GM08714 (cell line): ENCODE measurements around the gene HPN.
"Not testable (repeated sequence)": the region's sequence is repeated elsewhere in the genome, so short reads cannot be mapped to it uniquely, and the experiment has no call there.

Source experiments
- H3K4me3 ChIP-seq: fragments of 200-500 bp; sonication (Bioruptor generic); 2 replicates; pipeline ENCODE4 v1.5.1; 2014; ENCODE audit warnings: mild to moderate bottlenecking, low read length, inconsistent platforms
- ZNF274 ChIP-seq: IDR thresholded peaks from 2 replicates; pipeline ENCODE4 v1.6.1; 2012; ENCODE audit warnings: mild to moderate bottlenecking, low read depth, low read length

HPN gene

GRCh38 chr19:35015270-35015953 lies 26.1 kb upstream of the HPN start:
- no peak for TF ChIP-seq ZNF274
- no peak overlapping the region for H3K4me3 ChIP-seq

DNA sequence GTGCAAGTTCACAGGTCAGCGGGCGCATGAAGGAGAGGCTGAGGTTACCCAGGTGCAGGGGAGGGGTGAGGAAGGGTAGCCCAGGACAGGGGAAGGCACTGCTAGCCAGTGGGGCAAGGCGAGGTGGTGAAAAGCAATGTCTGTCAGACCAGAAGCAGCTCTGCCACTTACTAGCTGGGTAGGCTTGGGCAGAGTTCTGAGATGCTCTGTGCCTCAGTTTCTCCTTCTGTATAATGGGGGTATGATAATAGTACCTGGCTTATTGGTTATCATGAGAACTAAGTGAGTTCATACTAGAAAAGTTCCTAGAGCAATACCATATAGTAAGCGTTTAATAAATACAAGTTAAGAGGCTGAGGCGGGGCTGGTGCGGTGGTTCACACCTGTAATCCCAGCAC lies 25.6 kb upstream of the HPN start:
- no peak for TF ChIP-seq ZNF274
- H3K4me3 ChIP-seq = no peak overlapping the region

DNA sequence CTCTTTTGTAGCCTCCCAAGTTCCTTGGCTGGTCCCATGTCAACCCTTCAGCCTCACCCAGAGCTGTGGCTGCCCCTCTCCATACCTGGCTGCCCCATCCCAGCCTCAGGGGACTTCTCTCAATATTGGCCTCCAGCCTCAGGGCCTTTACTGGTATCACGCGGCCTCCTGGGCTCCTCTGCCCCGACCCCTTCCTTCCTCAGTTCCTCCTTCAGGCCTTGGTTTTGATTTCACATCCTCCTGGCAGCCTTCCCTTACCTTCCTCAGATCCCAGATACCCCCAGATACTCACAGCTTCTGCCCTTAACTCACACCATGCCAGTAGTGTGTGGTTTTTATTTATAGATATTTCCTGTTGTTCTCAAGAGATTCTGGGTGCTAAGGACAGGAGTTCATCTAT lies 24.0 kb upstream of the HPN start:
- H3K4me3 ChIP-seq = no peak overlapping the region
- no peak for TF ChIP-seq ZNF274

- no peak overlapping the region for H3K4me3 ChIP-seq
- no peak for TF ChIP-seq ZNF274
Observed at GRCh38 chr19:35018379-35018778, 23.1 kb upstream of the HPN start.

- no peak overlapping the region for H3K4me3 ChIP-seq
- TF ChIP-seq ZNF274 = no peak
Observed at GRCh38 chr19:35019144-35019543, 22.4 kb upstream of the HPN start.

DNA sequence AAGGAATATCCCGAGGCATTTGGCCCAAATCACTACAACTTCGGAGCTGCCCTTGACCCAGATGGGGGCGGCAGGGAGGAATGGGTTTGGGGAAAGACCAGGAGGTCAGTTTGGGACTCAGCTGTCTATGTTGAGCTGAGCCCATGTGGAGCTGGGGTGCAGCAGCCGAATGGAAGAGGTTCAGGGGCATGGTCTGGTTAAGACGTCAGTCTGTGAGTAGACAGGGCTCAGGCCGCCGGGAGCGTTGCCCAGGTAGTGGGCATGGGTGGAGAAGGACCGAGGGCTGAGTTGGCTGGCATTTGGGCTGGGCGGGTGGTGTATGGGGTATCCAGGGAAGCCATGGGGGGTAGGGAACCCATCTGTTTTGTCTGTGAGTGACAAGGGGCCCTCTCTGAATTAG lies 20.5 kb upstream of the HPN start:
- TF ChIP-seq ZNF274 = no peak
- H3K4me3 ChIP-seq = no peak overlapping the region

GRCh38 chr19:35021596-35021995 lies 19.9 kb upstream of the HPN start:
- no peak overlapping the region for H3K4me3 ChIP-seq
- TF ChIP-seq ZNF274 = no peak

GRCh38 chr19:35022460-35022859 lies 19.1 kb upstream of the HPN start:
- no peak overlapping the region for H3K4me3 ChIP-seq
- no peak for TF ChIP-seq ZNF274

- no peak for TF ChIP-seq ZNF274
- H3K4me3 ChIP-seq = no peak overlapping the region
Observed at GRCh38 chr19:35023428-35023827, 18.1 kb upstream of the HPN start.

DNA sequence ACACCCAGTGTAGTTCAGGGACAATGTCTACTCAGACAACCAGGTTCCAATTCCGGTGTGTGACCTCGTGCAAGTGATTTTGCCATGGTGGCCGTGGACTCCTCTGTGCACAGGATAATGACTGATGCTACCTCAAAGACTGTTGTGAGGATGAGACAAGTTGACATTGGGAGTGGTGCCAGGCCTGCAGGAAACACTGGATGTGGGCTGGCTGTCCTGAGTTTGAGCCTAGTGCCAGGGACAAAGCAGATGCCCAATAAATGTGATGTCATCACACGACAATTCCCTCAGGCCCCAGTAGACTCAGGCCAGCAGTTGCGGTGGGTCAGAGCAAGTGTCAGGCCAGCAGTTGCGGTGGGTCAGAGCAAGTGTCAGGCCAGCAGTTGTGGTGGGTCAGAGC lies 17.4 kb upstream of the HPN start:
- no peak overlapping the region for H3K4me3 ChIP-seq
- no peak for TF ChIP-seq ZNF274

DNA sequence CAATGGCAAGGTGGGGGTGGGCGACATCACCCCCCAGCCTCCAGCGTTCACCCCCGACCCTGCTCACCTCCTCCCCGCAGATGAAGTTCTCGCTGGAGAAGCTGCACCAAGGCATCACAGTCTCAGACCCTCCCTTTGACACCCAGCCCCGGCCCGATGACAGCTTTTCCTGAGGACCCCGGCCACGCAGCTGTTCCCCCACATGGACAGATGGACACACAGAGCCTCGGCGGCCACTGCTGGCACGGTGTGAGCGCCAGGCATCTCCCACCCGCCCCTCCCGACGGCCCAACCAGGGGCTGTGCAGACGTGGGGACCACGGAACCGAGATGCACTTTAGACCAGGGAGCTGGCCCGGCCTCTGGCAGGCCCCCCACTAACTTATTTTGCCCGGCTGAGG lies 15.6 kb upstream of the HPN start:
- no peak overlapping the region for H3K4me3 ChIP-seq
- TF ChIP-seq ZNF274 = no peak

GRCh38 chr19:35026418-35026817 lies 15.1 kb upstream of the HPN start:
- TF ChIP-seq ZNF274 = no peak
- no peak overlapping the region for H3K4me3 ChIP-seq

DNA sequence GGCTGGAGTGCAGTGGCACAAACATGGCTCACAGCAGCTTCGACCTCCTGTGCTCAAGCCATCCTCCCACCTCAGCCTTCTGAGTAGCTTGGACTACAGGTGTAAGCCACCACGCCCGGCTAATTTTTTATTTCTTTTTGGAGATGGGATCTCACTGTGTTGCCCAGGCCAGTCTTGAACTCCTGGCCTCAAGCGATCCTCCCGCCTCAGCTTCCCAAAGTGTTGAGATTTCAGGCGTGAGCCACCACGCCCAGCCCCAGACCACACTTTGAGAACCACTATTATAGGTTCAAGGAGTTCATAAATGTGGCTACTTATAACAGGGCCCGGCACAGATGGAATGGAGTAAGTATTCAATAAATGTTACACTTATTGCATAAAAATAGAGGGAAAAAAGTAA lies 14.5 kb upstream of the HPN start:
- TF ChIP-seq ZNF274 = no peak
- H3K4me3 ChIP-seq = no peak overlapping the region

GRCh38 chr19:35027851-35028599 lies 13.5 kb upstream of the HPN start:
- no peak overlapping the region for H3K4me3 ChIP-seq
- TF ChIP-seq ZNF274 = no peak

- not testable (repeated sequence) for H3K4me3 ChIP-seq
Observed at GRCh38 chr19:35028600-35028885, 13.0 kb upstream of the HPN start.

DNA sequence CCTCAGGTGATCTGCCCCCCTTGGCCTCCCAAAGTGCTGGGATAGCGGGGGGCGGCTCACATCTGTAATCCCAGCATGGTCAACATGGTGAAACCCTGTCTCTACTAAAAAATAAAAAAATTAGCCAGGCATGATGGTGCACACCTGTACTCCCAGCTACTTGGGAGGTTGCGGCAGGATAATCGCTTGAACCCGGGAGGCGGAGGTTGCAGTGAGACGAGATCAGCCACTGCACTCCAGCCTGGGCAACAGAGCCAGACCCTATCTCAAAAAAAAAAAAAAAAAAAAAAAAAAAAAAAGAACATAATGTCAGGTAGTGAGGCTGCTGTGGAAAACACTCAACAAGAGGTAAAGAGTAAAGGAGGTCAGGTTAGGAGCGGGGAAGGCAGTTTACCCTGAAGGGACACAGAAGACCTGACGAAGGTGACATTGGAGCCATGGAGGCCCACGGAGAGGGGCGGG lies 12.2 kb upstream of the HPN start:
- H3K4me3 ChIP-seq = not testable (repeated sequence)
